Effector memory CD8-positive, alpha-beta T cell (primary cell): ENCODE data around the gene TCF7L1.
A peak's percentile ranks its signal among the peaks of the same experiment; 100 is the strongest.

Experiments used
- ATAC-seq: fragments of 150-1000 bp; cut with Tn5 transposase; replicated peaks from 2 replicates; pipeline ENCODE4 v1.10.0; 2021; ENCODE audit warnings: mild to moderate bottlenecking, moderate library complexity
- DNase-seq, 3 experiments: peaks; one replicate each; pipeline ENCODE4 v3.0.0; 2021
- H3K27ac Mint-ChIP-seq, 2 donors: one replicate each; pipeline ENCODE4 v1.8.0; 2022; ENCODE audit warnings: mild to moderate bottlenecking in 2 of 2, mixed read lengths in 2 of 2, moderate library complexity in 2 of 2
- H3K27me3 Mint-ChIP-seq, 2 donors: one replicate each; pipeline ENCODE4 v1.8.0; 2022; ENCODE audit warnings: mixed read lengths in 2 of 2
- H3K36me3 Mint-ChIP-seq: one replicate; pipeline ENCODE4 v1.8.0; 2022; ENCODE audit warnings: mild to moderate bottlenecking, moderate library complexity, mixed read lengths; ENCODE audit not compliant: insufficient read depth
- H3K4me1 Mint-ChIP-seq, 2 donors: one replicate each; pipeline ENCODE4 v1.8.0; 2022; ENCODE audit warnings: low read depth in 2 of 2, mixed read lengths in 2 of 2
- H3K4me3 Mint-ChIP-seq, 2 donors: one replicate each; pipeline ENCODE4 v1.8.0; 2022; ENCODE audit warnings: mild to moderate bottlenecking in 2 of 2, mixed read lengths in 2 of 2, moderate library complexity in 2 of 2
- H3K9me3 Mint-ChIP-seq, 2 donors: one replicate each; pipeline ENCODE4 v1.8.0; 2022; ENCODE audit warnings: mixed read lengths in 2 of 2

The TCF7L1 gene

DNA sequence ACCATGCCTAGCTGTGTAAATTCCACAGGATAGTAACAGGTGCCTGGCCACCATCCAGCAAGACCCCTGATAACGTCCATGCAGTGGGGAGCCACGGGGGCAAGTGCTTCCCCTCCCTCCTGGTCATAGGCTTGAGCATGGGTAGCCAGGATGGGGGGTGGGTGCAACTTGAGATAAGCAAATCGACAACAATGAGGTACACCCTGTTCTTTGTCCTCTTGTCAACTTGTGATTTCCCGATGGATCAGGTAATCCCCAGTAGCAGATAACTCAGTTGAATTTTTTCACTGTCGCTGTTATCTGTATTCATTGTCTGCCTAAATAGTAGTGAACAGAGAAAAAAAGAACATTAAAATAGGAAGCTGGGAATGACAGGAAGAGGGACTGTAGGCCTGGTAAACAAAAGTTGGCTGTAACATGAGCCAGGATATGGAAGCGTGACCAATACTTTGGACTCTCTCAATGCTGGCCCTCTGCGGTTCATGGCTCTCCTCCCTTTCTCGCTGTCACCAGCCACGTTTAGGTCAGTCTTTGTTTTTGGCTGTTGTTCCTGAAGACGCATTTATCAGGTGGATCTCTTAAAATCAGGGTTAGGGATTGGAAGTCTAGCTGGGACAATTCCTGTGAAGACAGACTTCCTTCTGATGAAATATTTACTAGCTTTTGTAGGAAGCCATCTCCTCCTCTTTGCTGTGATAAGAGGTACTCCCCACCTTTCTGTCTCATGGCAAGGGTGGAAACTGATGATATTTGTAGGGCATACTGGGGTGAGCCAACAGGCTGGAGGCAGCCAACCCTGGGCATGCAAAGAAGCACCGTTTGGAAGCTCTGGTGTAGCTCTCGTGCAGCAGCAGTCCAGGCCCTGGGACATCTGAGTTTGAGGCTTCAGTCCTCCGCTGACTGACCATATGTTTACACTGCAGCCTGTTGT is 42.4 kb downstream of the TCF7L1 start:
- DNase-seq (no peak), ATAC-seq (no peak)
- Mint-ChIP-seq H3K4me3 (no peak overlapping the region), H3K27ac (no peak overlapping the region), H3K9me3 (no peaks in the 10 kb centered on the region), H3K36me3 (no peaks in the 10 kb centered on the region), H3K4me1 (peaks cover 0 to 17% of the 10 kb centered on the region in 2 donors), H3K27me3 (peaks cover 22 to 45% of the 10 kb centered on the region in 2 donors)

DNA sequence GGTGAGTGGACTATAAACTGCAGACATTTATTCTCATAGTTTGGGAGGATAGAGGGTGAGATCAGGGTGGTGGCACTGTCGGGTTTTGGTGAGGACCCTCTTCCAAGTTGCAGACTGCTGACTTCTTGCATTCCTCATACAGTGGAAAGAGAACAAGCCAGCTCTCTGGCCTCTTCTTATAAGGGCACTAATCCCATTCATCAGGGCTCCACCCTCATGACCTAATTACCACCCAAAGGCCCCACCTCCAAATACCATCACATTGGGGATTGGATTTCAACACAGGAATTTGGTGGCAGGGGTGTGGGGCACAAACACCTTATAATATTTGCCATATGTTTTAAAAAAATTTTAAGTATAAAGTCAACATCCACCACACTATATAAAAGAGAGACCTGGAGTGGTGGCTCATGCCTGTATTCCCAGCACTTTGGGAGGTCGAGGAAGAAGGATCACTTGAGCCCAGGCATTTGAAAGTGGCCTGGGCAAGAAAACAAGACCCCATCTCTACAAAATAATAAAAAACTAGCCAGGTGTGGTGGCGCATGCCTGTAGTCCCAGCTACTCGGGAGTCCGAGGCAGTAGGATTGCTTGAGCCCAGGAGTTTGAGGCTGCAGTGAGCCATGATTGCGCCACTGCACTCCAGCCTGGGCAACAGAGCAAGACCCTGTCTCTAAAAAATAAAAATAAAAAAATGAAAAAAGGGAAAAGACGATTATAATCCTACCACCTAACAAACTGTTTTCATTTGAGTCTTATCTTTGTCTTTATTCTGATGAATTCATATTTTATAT is 44.0 kb downstream of the TCF7L1 start:
- H3K4me1 Mint-ChIP-seq = peaks cover 6 to 17% of the 10 kb centered on the region in 2 donors
- H3K36me3 Mint-ChIP-seq = no peaks in the 10 kb centered on the region
- H3K4me3 Mint-ChIP-seq = no peak overlapping the region
- peaks cover 32 to 53% of the 10 kb centered on the region in 2 donors for H3K27me3 Mint-ChIP-seq
- DNase-seq (no peak), ATAC-seq (no peak)
- peak overlapping the region; percentile 19 to 68 for H3K27ac Mint-ChIP-seq
- H3K9me3 Mint-ChIP-seq = no peaks in the 10 kb centered on the region

DNA sequence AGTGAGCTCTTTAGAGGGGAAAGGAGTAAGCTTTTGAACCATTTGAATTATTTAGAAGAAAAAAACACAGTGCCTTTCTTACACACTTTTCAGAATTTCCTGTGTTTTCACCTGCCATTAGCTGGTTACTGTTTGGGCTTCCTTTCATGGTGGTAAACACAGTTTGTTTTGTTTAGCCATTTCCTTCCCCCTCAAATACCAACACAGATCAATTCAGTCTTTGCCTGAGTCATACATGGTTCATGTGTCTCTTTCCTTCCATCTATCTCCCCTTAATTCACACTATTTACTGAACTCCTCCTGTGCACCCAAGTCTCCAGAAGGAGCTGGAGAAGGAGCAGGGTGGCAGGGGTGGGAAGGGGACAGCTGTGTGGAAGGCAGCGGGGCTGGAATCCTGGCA is 45.0 kb downstream of the TCF7L1 start:
- H3K9me3 Mint-ChIP-seq = no peaks in the 10 kb centered on the region
- H3K27ac Mint-ChIP-seq = peak overlapping the region; percentile 19 to 68
- no peak overlapping the region for H3K4me3 Mint-ChIP-seq
- peaks cover 25 to 44% of the 10 kb centered on the region in 2 donors for H3K27me3 Mint-ChIP-seq
- no peak for ATAC-seq
- peaks cover 6 to 17% of the 10 kb centered on the region in 2 donors for H3K4me1 Mint-ChIP-seq
- H3K36me3 Mint-ChIP-seq = no peaks in the 10 kb centered on the region
- no peak for DNase-seq

DNA sequence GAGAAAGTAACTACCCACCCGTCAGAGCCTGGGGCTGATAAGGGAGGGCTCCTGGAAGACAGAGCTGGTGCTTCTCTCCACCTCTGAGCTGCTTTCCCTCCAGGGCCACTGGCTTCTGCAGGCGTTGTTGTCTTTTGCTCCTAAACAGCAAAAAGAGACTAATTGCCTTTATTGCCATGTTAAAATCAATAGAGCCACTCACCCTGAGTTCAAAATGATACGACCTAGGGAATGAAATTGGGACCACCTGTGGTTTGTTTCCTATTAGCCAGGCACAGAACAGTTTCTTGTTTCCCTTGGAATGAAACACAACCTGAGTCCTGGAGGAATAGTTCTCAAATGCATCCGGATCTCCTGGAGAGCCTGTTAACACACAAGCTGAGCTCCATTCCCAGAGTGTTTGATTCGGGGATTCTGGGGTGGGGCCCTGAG is 45.8 kb downstream of the TCF7L1 start:
- Mint-ChIP-seq H3K27ac (peak overlapping the region in 1 of 2 donors; percentile 57), H3K4me3 (no peak overlapping the region), H3K4me1 (peaks cover 6 to 17% of the 10 kb centered on the region in 2 donors), H3K9me3 (no peaks in the 10 kb centered on the region), H3K27me3 (peaks cover 25 to 42% of the 10 kb centered on the region in 2 donors), H3K36me3 (no peaks in the 10 kb centered on the region)
- DNase-seq (no peak), ATAC-seq (no peak)

DNA sequence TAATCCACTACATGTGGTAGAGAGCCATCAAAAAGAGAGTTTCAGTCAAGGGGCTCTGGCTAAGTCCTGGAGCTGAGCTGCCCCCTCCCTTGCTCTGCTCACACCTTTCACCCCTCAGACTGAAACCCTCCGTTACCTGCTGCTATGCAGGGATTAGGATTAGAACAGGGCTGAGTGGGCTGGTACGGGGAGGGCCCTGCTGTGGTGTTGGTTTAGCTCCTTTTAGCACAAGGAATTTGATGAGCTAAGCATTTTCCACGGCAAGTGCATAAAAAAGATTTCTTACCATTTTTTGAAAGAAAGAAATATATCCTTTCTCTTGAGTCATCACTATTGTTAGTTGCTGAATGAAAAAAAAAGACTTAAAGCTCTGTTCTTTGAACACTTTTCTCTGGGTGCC is 46.3 kb downstream of the TCF7L1 start:
- Mint-ChIP-seq H3K4me1 (peaks cover 6 to 17% of the 10 kb centered on the region in 2 donors), H3K27ac (peak overlapping the region in 1 of 2 donors; percentile 57), H3K4me3 (no peak overlapping the region), H3K9me3 (no peaks in the 10 kb centered on the region), H3K27me3 (peaks cover 24 to 36% of the 10 kb centered on the region in 2 donors), H3K36me3 (no peaks in the 10 kb centered on the region)
- no peak for DNase-seq
- no peak for ATAC-seq

DNA sequence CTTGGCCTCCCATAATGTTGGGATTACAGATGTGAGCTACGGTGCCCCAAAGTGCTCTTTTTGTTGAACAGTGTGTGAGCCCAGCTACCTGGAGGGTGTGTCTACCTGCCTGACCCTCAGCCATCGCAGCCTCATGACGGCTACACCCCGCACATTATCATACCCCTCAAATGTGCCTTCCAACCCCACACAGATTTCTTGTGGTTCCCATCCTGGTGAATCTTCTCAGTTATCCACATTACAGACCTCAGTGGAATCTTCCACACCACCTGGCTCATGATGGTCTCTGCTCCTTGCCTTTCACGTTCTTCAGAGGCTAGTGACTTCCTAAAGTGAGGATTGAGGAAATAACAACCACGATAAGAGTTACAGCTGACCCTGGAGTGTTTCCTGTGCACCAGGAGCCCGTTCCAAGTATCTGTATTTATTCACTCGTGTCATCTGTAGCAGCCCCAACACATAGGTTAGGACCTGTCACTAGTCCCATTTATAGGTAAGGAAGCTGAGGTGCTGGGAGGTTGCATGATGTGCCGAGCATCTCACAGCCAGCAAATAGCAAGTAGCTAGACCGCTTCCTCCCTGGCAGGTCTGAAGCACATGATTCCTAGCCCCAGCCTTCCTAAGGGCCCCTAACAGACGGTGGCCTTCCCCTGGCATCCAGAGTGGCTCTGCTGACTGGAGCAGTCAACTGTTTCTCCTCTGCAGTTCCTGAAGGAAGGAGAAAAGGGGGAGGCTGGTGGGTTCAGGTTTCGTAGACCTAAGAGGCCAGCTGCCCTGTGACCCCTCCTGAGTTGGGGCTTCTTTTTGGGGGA is 47.3 kb downstream of the TCF7L1 start:
- Mint-ChIP-seq H3K27ac (peak overlapping the region in 1 of 2 donors; percentile 42), H3K27me3 (peaks cover 18 to 34% of the 10 kb centered on the region in 2 donors), H3K4me1 (peaks cover 6 to 17% of the 10 kb centered on the region in 2 donors), H3K36me3 (peaks cover 2% of the 10 kb centered on the region), H3K9me3 (no peaks in the 10 kb centered on the region), H3K4me3 (no peak overlapping the region)
- ATAC-seq (no peak), DNase-seq (no peak)

DNA sequence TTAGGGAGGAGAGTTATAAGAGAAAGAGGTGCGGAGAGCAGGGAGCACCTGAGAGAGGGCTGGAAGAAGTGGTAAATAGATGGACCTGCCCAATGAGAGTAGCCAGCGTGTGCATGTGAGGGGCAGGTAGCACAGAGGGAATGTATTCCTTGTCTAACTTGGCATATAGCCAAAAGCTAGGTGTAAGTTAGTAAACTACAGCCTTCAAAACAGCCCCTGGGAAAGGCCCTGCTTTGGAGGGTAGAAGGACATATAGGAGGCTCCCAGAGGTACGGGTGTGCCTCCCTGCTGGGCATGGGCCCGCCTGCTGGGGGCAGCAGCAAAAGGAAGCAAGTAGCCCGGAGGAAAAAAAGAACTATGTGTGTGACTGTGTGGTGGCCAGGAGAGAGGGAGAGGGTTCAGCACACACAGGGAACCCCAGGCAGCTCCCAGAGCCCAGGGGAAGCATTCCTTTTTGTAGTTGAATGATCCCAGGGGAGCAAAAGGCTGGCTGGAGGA is 48.0 kb downstream of the TCF7L1 start:
- ATAC-seq = no peak
- Mint-ChIP-seq H3K27ac (no peak overlapping the region), H3K36me3 (peaks cover 3% of the 10 kb centered on the region), H3K4me1 (peaks cover 6 to 17% of the 10 kb centered on the region in 2 donors), H3K4me3 (no peak overlapping the region), H3K27me3 (peaks cover 13 to 30% of the 10 kb centered on the region in 2 donors), H3K9me3 (no peaks in the 10 kb centered on the region)
- DNase-seq = no peak

DNA sequence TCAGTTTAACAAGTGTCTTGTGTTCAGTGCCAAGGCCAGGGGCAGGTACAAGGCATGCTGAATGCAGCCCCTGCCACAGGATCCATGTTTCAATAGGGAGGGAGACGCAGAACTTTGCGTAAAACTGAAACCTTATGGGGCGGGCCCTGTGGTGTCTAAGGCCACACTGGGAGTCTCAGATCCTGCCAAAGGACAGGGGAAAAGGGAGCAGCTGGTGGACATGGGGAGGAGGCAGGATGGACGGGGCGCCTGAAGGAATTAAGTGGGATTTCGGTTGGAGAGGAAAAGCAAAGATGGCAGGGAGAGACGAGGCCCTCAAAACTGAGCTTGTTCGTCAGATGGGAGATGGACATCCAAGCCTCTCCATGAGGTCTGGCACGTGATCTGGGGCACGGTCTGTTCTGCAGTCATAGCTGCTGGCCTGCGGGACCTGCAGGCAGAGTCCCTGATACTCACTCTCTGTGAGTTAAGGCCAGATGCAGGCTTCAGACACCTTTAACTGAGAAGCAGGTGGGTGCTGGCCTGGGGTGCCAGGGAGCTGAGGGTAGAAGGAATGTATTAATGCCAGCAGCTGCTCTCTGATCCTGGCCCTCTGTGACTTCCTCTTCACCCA is 48.8 kb downstream of the TCF7L1 start:
- Mint-ChIP-seq H3K27ac (no peak overlapping the region), H3K36me3 (peaks cover 3% of the 10 kb centered on the region), H3K9me3 (no peaks in the 10 kb centered on the region), H3K27me3 (peaks cover 11 to 25% of the 10 kb centered on the region in 2 donors), H3K4me1 (peaks cover 6 to 17% of the 10 kb centered on the region in 2 donors), H3K4me3 (no peak overlapping the region)
- no peak for DNase-seq
- ATAC-seq = no peak

DNA sequence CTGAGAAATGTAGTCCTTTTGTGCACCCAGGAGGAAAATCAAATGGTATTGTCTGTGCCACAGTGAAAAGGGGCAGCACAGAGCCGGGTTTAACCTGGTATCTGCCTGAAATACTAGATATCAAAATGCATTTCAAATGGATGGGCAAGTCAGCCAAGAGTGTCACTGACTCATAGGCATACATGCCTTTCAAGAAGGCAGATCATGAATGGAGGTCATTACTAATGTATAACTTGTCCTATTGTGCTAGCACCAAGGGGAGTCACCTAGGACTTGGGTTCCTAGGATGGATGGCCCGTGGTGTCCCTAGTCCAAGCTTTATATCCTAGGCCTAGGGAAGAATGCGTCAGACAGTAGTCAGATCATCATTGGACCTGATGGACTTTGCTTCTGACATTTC is 49.9 kb downstream of the TCF7L1 start:
- peaks cover 11 to 25% of the 10 kb centered on the region in 2 donors for H3K27me3 Mint-ChIP-seq
- ATAC-seq = no peak

DNA sequence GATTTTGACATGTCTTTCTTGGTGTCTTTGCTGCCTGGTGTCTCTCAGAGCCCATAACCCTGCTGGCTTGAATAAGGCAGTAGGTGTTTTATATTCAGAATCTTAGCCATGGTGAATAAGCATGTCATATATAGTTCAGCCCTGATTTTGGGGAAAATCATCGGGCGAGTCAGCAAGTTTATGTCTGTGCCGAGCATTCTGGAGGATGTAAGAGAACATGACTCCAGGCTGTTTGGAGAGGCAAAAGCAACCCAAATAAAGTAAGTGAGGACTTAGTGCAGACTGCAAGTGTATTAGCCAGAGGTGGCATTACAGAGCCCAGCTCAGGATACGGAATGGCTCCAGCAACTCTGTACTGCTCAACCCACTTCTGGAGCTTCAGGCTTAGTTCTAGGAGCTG is 50.3 kb downstream of the TCF7L1 start:
- DNase-seq (no peak), ATAC-seq (no peak)
- peaks cover 3% of the 10 kb centered on the region for H3K36me3 Mint-ChIP-seq
- H3K4me1 Mint-ChIP-seq = peaks cover 6 to 9% of the 10 kb centered on the region in 2 donors
- no peaks in the 10 kb centered on the region for H3K9me3 Mint-ChIP-seq
- H3K27me3 Mint-ChIP-seq = peaks cover 11 to 25% of the 10 kb centered on the region in 2 donors
- H3K4me3 Mint-ChIP-seq = no peak overlapping the region
- H3K27ac Mint-ChIP-seq = no peak overlapping the region

More for the DNA sequence above, 49.9 kb downstream of the TCF7L1 start:
- H3K4me3 Mint-ChIP-seq = no peak overlapping the region
- no peaks in the 10 kb centered on the region for H3K9me3 Mint-ChIP-seq
- DNase-seq = no peak
- H3K36me3 Mint-ChIP-seq = peaks cover 3% of the 10 kb centered on the region
- H3K4me1 Mint-ChIP-seq = peaks cover 6 to 12% of the 10 kb centered on the region in 2 donors
- no peak overlapping the region for H3K27ac Mint-ChIP-seq

DNA sequence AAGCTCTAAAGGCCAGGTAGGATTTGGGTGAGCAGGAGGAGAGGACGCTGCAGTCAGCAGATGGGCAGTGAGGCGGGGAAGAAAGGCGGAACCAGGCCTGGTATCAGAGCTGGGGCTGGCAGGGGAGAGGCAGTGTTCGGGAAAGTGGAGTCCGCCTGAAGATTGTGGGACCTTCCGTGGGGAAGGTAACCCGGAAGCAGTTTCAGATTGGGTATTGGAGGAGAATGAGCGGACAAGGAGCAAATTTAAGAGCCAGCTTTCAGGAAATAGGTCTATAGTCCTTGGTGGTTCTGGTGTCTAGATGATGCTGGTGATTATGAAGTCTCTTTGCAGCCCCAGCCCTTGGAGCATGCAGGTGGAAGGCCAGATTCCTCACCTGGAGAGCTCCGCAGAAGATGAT is 51.0 kb downstream of the TCF7L1 start:
- peaks cover 3% of the 10 kb centered on the region for H3K36me3 Mint-ChIP-seq
- ATAC-seq (no peak), DNase-seq (no peak)
- no peaks in the 10 kb centered on the region for H3K9me3 Mint-ChIP-seq
- peaks cover 6% of the 10 kb centered on the region in 2 donors for H3K4me1 Mint-ChIP-seq
- H3K4me3 Mint-ChIP-seq = no peak overlapping the region
- H3K27ac Mint-ChIP-seq = no peak overlapping the region
- peaks cover 11 to 29% of the 10 kb centered on the region in 2 donors for H3K27me3 Mint-ChIP-seq

DNA sequence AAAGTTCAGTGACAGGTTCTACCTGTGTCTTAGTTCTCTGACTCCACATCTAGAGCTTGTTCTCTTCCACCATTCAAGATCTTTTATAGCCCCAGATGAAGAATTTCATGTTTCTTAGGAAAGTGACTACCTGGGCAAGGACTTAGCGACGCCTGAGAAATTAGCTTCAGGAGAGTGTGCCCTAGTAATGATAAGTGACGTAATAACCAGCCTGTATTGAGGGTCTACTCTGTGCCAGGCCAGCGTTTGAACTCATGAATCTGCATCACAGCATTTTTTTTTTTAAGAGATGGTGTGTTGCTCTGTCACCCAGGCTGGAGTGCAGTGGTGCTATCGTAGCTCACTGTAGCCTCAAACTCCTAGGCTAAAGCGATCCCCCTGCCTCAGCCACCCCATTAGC is 51.8 kb downstream of the TCF7L1 start:
- Mint-ChIP-seq H3K27ac (no peak overlapping the region), H3K4me1 (peaks cover 4 to 6% of the 10 kb centered on the region in 2 donors), H3K27me3 (peaks cover 11 to 36% of the 10 kb centered on the region in 2 donors), H3K36me3 (peaks cover 3% of the 10 kb centered on the region), H3K9me3 (no peaks in the 10 kb centered on the region), H3K4me3 (no peak overlapping the region)
- ATAC-seq (no peak), DNase-seq (no peak)
